Measurements from ENCODE around the gene ATG13.
"Not testable (repeated sequence)": the region's sequence is repeated elsewhere in the genome, so short reads cannot be mapped to it uniquely, and the experiment has no call there.

Gene ATG13

DNA sequence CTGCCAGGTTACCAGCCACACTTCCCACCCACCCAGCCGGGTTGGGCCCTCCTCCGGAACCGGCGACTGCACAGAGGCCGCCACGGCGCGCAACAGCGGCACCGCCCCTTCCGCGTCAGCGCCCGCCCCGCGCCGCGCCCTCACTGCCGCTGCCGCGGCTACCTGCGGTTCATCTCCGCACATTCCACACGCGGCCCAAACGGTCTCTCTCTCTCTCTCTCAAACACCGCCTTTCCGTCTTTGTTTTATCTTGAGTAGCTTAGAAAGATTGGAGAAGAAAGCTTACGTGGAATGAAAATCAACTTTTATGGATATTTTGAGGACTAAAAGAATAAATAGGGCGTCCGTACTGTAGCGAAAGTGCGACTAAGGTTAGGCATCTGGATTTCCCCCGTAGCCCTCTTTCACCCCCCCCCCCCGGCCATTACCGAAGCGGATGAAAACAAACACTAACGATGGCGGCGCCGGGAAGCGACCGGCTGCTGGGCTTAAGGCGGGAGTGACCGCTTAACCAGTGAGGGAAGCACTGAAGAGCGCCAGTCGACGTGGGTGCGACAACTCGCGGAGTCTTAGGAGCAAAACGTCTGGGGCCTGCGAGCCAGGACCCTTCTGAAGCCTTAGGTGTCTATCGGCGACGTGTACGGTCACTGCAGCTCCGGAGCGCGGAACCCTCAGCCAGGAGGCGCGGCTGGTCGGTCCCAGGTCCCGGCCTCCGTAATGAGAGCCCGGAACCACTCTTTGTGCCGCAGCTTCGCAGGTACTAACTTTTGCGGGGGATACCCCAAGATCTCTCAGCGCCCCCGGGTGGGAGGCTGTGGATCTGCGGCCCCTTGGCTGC, at the start of gene ATG13, which contains the start of gene HARBI1:
ATG13 (plus strand) TSS at position 420 of the 838 bp plus-strand sequence. CDS start 26,739 bp downstream, outside the sequence.
HARBI1 (minus strand) TSS at position 94 of the 838 bp plus-strand sequence. CDS start 990 bp downstream, outside the sequence.
- DNase-seq (ENCODE audit: low read depth in 2 of 2), result peak; percentile 88 to 91

DNA sequence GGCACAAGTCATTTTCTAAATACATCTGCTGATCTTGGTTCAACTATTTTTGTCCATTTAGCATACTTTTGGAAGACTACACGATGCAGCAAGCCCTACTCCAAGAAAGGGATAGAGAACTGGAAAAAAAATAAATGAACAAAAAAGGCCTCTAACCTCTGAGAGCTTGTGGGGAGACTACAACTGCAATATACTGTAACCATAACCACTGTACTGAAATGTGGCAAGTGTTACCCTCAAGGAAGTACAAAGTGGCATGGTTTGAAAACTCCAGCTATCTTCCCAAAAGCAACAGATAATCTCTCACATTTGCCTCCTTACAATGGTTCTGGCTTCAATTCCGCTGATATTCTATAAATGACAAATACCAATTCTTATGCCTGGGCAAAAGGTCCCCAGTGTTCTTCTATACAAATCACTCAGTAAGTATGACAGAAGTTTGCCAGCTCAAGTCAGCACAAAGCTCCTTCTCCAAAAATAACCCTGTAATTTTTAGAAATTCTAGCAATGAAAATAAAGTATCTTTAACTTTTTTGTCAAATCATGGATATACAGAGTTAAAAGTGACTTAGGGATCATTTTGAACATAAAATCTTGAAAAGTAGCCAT, 46.5 kb upstream of the ATG13 start:
- no peak for DNase-seq (ENCODE audit: low read depth in 2 of 2)

DNA sequence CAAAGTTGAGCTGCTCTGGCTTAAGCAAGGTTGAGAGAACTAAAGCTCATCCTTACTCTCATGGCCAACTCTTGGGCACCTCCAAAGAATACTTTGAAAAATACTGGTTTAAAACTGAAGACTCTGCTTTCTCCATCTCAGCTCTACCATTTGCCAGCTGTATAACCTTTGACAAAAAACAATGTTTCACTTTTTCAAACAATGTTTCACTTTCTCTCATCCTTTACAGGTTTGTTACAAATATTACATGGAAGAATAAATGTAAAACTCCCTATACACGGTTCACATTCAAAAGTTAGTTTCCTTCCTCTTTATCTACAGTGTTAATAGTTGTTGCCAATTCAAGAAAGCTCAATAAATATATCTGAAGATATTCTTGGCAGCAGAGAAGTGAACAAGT, 42.7 kb upstream of the ATG13 start:
- DNase-seq (ENCODE audit: low read depth in 2 of 2), result no peak

DNA sequence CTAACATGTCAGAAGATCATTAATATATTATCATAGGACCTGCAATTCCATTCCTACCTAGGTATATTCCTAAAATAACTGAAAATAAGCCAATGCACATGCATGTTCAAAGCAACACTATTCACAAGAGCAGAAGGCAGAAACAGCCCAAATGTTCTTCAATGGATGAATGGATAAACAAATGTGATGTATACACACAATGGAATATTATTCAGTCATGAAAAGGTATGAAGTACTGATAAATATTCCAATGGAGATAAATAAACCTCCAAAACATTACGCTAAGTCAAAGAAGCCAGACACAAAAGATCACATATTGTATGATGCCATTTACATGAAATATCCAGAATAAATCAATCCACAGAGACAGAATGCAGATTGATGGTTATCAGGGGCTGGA, 40.3 kb upstream of the ATG13 start:
- DNase-seq (ENCODE audit: low read depth in 2 of 2), result no peak

DNA sequence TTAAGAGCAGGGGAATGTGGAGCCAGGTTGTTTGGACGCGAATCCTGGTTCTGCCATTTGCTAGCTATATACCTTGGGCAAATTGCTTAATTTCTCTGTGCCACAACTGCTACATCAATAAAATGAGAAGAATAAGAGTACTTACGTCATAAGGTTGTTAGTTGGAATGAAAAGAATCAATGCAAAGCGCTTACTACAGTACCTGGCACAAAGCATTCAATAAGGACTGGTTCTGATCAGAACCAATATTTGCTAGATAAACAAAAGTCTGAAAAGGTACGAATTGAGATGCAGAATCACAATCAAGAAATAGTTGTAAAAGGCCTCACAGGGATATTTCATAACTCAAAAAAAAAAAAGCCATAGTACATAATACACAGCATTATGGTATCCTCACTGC, 34.8 kb upstream of the ATG13 start:
- no peak for DNase-seq (ENCODE audit: low read depth in 2 of 2)

DNA sequence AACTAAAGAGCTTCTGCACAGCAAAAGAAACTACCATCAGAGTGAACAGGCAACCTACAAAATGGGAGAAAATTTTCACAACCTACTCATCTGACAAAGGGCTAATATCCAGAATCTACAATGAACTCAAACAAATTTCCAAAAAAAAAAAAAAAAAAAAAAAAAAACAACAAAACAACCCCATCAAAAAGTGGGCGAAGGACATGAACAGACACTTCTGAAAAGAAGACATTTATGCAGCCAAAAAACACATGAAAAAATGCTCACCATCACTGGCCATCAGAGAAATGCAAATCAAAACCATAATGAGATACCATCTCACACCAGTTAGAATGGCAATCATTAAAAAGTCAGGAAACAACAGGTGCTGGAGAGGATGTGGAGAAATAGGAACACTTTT, 33.8 kb upstream of the ATG13 start:
- not testable (repeated sequence) for DNase-seq (ENCODE audit: low read depth in 2 of 2)

DNA sequence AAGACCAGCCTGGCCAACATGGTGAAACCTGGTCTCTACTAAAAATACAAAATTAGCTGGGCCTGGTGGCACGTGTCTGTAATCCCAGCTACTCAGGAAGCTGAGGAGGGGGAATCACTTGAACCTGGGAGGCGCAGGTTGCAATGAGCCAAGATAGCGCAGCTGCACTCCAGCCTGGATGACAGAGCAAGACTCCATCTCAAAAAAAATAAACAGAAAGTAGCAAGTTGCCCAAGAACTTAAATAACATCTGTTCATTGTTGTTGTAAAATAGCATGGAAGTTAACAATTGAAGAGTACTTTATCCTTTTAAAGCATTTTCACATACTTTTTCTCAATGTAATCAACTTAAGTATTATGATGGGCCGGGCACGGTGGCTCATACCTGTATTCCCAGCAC, 29.2 kb upstream of the ATG13 start:
- no peak for DNase-seq (ENCODE audit: low read depth in 2 of 2)

DNA sequence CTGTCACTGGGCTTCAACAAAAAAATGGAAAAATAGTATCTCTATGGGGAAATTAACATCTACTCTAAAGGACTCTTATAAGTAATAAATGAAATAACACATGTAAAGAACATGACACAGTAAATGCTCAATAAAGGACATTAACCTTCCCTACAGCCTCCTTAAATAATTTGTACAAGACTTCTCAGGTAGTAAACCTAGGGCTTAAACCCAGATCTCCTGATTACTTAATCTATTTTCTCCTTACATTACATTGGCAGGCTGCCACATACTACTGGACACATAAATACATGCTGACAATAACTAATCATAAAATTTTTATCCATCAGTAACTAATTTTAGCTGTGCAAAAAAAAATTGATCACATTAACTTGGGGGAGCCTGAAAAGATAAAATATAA, 28.4 kb upstream of the ATG13 start:
- no peak for DNase-seq (ENCODE audit: low read depth in 2 of 2)

DNA sequence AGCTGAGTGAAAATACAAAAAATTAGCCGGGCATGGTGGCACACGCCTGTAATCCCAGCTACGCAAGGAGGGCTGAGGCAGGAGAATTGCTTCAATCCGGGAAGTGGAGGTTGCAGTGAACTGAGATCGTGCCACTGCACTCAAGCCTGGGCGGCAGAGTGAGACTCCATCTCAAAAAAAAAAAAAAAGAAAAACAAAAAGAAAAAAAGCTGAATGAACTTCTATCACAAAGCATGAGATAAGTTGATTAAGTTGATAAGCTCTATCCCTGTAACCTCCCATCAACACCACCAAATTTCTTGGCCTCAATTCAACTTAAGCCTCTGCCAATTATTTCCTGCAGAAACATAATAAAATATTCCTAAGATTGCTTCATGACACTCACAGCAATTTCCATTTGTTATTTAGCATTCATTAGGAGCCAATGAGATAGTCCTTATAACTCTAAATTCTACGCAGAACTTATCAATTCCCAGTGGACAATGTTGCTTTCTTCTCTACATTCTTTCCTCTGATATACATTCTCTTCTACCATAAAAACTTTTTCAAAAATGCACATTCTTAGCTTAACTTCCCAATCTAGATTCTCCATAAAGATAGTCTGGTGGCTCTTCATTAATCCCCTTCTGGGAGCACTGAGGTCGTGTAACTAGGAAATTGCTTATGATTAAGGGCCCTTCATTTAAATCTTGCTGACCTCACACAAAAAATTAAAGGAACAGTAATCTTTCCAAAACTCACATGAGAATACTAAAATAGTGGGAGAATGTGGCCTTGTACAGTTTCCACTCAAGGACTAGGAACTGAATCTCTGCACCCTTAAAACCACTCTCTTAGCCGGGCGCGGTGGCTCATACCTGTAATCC, 26.4 kb upstream of the ATG13 start:
- no peak for DNase-seq (ENCODE audit: low read depth in 2 of 2)

DNA sequence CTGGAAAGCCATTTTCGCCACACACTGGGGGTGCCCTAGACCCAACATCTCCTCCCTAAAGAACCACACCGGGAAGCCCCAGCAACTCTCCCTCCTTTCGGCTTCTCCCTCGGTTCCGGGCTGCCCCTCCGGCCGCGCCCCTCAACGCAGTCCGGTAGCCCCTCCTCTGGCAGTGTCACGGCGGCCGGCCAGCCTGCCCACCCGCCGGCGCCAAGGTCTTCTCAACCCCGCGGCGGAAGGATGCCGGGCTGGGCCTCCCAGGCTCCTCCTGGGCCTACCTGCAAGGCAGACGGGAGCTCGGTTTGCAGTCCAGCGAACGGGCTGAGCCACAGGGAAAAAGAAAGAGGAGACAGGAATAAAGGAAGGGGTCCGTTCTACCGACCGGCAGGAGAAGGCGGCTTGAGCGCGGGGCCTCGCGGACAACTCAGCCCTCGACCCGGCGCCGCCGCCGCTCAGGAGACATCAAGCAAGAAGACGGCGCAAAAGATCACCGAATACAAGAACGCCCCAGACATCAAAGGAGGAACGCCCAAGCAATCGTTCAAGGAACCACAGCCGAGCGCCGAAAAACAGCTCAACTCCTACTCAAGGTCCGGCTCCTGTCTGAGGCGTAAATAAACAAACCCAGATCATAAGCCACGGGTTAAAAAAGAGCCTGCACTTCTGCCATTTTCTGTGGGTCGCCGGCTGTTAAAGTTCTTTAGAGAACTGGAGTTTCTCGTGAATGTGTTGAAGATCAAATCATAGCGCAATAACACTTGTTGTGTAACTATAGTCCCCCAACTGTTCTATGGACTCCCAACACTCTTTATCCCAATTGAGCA, 23.6 kb upstream of the ATG13 start, which contains the start of gene AMBRA1:
AMBRA1 (minus strand) TSS at position 474 of the 824 bp plus-strand sequence. CDS start 45,643 bp downstream, outside the sequence.
- peak; percentile 67 to 68 for DNase-seq (ENCODE audit: low read depth in 2 of 2)

DNA sequence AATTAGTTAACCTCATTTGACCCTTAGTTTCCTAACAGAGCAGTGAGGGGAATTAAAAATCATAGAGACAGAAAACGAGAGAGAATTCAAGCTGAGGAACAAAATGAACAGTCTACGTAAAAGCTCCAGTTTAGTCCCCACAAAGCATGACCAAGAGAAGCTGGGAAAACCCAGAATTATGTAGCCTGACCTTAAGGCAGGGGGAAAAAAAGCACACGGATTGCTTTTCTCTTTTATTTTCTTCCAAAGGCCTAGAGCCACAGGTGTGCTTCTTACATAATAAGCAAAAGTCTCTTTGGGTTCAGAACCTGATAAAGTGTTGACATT, 23.0 kb upstream of the ATG13 start:
- DNase-seq (ENCODE audit: low read depth in 2 of 2), result no peak

DNA sequence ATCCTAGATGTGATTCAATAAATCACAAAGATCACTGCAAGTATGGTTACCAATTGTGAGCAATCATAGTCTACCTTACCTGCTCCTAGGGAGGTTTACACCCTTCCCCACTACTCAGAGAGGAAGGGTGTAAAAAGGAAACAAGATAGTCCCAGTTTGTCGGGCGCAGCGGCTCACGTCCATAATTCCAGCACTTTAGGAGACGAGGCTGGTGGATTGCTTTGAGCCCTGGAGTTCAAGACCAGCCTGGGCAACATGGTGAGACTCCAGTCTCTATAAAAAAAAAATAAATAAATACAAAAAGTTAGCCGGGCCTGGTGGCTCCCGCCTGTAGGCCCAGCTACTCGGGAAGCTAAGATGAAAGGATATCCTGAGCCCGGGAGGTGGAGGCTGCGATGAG, 22.6 kb upstream of the ATG13 start:
- no peak for DNase-seq (ENCODE audit: low read depth in 2 of 2)

DNA sequence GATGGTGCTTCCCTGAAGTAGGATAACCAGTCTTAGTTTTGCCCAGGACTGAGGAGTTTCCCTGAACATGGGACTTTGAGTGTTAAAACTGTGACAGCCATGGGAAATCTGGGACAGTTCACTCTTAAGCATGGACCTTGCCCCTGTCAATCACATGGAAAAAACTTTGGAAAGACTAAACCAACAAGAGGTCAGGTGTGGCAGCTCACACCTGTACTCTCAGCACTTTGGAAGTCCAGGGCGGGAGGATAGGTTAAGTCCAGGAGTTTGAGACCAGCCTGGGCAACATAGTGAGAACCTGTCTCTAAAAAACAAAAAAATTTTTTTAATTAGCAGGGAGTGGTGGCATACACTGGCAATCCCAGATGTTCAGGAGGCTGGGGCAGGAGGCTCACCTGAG, 20.2 kb upstream of the ATG13 start:
- no peak for DNase-seq (ENCODE audit: low read depth in 2 of 2)

DNA sequence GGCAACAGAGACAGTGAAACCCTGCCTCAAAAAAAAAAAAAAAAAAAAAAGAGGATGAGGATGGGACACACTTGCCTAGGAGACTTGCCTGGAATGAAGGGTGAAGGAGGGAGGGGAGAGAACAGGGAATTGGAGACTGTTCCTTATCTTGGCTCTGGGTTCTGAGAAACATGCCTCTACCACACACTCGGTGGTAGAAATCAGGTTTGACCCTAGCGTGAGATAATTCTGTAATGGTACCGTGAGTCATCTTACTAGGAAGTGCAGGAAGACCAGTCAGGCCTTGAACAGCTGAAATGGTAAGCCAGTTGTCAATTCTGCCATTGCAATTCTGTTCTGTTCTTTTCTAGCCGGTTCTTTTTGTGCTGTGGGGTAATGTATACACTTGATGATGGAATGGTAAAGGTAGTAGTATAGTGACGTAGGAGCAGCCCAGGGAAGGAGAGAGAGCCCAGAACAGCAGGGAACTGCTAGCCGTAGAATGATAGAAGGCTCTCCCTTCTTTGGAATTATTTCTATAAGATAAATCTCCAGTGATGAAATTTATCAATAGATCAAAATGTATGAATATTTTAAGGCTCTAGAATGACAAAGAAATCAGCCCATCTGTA, 19.6 kb upstream of the ATG13 start:
- no peak for DNase-seq (ENCODE audit: low read depth in 2 of 2)

DNA sequence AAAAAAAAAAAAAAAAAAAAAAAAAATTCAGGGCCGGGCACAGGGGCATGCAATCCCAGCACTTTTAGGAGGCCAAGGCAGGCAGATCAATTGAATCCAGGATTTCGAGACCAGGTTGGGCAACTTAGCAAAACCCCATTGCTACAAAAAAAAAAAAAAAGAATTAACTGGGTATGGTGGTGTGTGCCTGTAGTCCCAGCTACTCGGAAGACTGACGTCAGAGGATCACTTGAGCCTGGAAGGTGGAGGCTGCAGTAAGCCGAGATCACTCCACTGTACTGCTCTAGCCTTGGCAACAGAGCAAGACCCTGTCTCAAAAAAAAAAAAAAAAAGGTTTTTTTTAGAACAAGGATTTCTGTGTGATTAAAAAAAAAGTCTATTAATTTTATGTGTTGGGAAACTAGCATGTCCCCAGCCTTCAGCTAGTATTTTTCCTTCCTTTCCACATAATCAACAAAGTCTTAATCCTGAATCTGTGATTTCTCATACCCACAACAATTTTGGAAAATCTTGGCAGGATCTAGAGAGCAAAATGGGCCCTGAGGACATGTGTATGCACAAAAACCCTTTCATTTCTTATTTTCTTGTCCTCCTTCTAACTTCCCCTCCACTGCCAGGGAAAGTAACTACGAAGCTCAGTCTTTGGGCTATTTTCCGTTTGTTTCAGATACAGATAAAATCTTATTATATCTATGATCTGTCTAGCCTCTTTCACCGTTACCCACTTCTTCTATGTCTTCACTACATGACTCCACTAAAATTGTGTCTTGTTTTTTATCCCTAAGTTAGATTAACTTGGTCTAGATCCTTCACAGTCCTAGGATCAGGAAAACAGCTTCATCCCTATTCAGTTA, 17.8 kb upstream of the ATG13 start:
- DNase-seq (ENCODE audit: low read depth in 2 of 2), result no peak

DNA sequence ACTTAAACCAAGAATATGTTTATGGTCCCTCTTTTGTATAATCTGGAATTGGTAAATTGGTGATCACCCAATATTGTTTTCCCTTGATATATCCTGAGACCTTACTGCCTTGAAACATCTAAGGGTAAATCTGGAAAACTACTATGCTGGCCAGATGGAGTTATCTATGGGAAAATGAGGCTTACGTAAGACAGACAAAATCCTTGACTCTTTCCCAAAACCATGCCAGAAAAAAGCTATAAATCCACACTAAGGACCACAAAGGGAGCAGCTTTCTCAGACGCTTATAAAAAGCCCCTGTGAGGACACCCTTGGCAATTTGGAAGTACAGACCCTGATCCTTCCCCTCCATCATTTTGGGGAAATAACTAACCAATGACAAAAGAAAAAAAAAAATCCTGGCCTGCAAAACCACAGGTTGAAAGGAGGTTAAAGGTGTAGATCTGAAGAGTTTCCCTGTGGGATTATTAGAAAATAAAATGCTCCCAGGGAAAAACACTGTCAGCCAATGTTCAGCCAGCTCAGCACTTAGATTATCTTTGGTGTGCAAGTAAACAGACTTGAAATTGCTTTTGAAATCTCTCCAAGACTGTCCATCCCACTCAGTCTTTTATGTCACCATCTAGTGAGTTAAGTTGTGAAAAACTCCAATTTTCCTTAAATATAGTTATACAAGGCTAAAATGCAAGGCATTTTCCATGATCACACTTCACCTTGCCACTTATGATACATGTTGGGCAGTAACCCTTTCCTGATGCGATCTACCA, 17.0 kb upstream of the ATG13 start:
- DNase-seq (ENCODE audit: low read depth in 2 of 2), result no peak

DNA sequence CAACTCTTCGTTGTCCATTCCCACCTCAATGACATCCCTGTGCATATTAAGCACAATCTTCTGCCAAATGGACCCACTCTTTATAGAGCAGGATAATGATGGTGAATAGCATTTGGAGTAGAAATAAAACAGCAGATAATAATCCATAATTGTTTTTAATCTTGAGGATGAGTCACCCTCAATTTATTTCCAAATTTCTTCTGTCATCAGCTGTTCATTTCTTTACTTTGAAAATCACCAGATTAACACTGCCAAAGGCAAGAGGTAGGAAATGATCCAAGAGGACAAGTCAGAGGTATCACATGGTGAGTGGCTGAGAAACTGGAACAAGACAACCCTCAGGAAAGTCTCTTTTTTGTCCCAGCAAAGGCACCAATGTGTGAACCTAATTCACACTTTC, 16.2 kb upstream of the ATG13 start:
- DNase-seq (ENCODE audit: low read depth in 2 of 2), result no peak

DNA sequence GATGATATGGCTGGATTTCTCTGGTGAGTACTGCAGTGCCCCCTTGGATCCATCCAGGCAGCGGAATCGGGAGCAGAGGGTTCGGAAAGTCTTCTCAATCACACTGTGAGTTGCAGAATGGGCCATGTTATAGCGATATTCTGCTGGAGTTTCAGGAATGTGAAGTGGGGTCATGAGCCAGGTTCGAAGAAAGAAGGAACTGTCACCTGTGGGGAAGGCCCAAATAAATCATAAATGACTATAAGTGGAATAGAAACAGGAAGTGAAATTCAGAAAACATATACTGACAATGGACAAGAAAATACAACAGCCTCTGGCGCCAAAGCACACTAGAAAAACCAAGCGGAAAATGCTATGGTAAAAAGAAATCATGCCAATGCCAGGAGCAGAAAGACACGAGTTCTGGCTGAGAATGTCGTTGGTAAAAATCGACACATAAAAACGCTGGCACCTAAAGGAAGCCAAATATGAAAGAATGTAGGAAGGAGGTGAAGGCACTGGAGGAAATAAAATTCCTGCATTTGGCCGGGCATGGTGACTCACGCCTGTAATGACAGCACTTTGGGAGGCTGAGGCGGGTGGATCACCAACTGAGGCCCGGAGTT, 13.5 kb upstream of the ATG13 start:
- no peak for DNase-seq (ENCODE audit: low read depth in 2 of 2)

DNA sequence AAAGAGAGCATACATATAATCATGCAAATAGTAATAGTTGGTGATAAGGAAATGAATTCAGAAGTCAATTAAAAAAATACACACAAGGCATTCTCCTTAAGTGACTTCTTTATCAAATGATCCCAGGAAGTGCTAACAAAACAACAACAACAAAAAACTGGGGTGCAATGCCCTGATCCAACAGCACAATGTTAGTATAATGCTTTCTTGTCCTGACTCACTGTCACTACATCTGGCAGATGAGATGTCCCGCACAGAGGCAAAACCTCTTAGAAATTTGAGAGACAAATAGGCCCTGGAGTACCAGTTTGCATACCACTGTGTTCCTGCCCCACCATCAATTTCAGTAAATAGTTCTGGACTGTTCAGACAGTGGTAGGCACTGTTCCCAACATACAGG, 12.6 kb upstream of the ATG13 start:
- DNase-seq (ENCODE audit: low read depth in 2 of 2), result no peak

Measured in stimulated activated CD4-positive, alpha-beta T cell treated with anti-CD3 and anti-CD28 coated beads, Interleukin-1b, Interleukin-23, amount 100 ng/mL, for 4 hours (primary cell).